HepG2 (cell line): ENCODE data around the gene SLC35B1. TPM values are rescaled to one million over a fixed set of nuclear protein-coding genes. Genes with fewer than 3 reads are reported as not detected.

Experiments used
- GPN1 ChIP-seq: sonication (generic); formaldehyde crosslinking; IDR thresholded peaks from 2 replicates; pipeline ENCODE4 v1.5.1; 2020; ENCODE audit warnings: missing genetic modification reagents, borderline replicate concordance
- KLF6 ChIP-seq: IDR thresholded peaks from 2 replicates; pipeline ENCODE4 v1.8.0; 2016; ENCODE audit warnings: missing biosample characterization, missing genetic modification reagents
- MYC ChIP-seq: sonication (generic); formaldehyde crosslinking; IDR thresholded peaks from 2 replicates; pipeline ENCODE4 v1.9.0; 2021; ENCODE audit warnings: missing genetic modification reagents, borderline replicate concordance
- PLRG1 ChIP-seq: fragments of 450-650 bp; conservative IDR thresholded peaks from 2 replicates; pipeline ENCODE4 v1.6.1; 2016
- REL ChIP-seq: sonication (generic); formaldehyde crosslinking; conservative IDR thresholded peaks from 2 replicates; pipeline ENCODE4 v1.8.0; 2022; ENCODE audit warnings: mild to moderate bottlenecking, missing genetic modification reagents, moderate library complexity
- SP140L ChIP-seq: sonication (generic); formaldehyde crosslinking; IDR thresholded peaks from 2 replicates; pipeline ENCODE4 v1.4.0; 2020; ENCODE audit warnings: missing genetic modification reagents, borderline replicate concordance
- TEAD3 ChIP-seq: optimal IDR thresholded peaks from 2 replicates; pipeline ENCODE3; 2016; ENCODE audit warnings: borderline replicate concordance
- TOPORS ChIP-seq: sonication (generic); formaldehyde crosslinking; IDR thresholded peaks from 2 replicates; pipeline ENCODE4 v1.8.0; 2023; ENCODE audit warnings: mild to moderate bottlenecking, missing genetic modification reagents
- ZMYM2 ChIP-seq: sonication (generic); formaldehyde crosslinking; IDR thresholded peaks from 2 replicates; pipeline ENCODE4 v1.8.0; 2022; ENCODE audit warnings: mild to moderate bottlenecking, missing genetic modification reagents
- ZNF251 ChIP-seq: sonication (generic); formaldehyde crosslinking; IDR thresholded peaks from 2 replicates; pipeline ENCODE4 v1.9.0; 2021; ENCODE audit warnings: mild to moderate bottlenecking, missing genetic modification reagents
- ZNF383 ChIP-seq: sonication (generic); formaldehyde crosslinking; IDR thresholded peaks from 2 replicates; pipeline ENCODE4 v1.4.0; 2020; ENCODE audit warnings: missing genetic modification reagents, mild to moderate bottlenecking, borderline replicate concordance
- ZNF878 ChIP-seq: sonication (generic); formaldehyde crosslinking; IDR thresholded peaks from 2 replicates; pipeline ENCODE4 v1.8.1; 2023; ENCODE audit warnings: mild to moderate bottlenecking, missing genetic modification reagents, moderate library complexity
- polyA plus RNA-seq, 8 experiments: library from polyadenylated mRNA; depleted of rRNA in 3 of 8; stranded (reverse) in 7 of 8; unstranded in 1 of 8; fragments of >200 nt; fragmentation: Illumina TruSeq in 4 of 8; extraction: Trizol in 4 of 8; gene quantifications; 2 replicates each; pipeline versions ENCODE4 v1.2.1 to v1.2.3, GENCODE V29; 2011 to 2016; ENCODE audit warnings: low read depth in 4 of 8, missing spikeins in 1 of 8, mixed read lengths in 1 of 8; ENCODE audit not compliant: insufficient read depth in 1 of 8
- total RNA-seq, 5 experiments: library from RNA; depleted of rRNA; stranded (reverse); fragments of >200 nt; fragmentation: Illumina TruSeq; extraction: Trizol; gene quantifications; 2 replicates each; pipeline ENCODE4 v1.2.3, GENCODE V29; 2016; ENCODE audit warnings: low read depth in 1 of 5
- TF ChIP-seq, protein P1 (sequence below): fragments of 450-650 bp; IDR thresholded peaks from 2 replicates; pipeline ENCODE4 v1.6.1; 2017
- TF ChIP-seq, protein P2 (sequence below): sonication (generic); formaldehyde crosslinking; IDR thresholded peaks from 2 replicates; pipeline ENCODE4 v1.5.1; 2020; ENCODE audit warnings: missing genetic modification reagents, mild to moderate bottlenecking, borderline replicate concordance
- TF ChIP-seq, protein P3 (sequence below): sonication (generic); formaldehyde crosslinking; IDR thresholded peaks from 2 replicates; pipeline ENCODE4 v1.4.0; 2020; ENCODE audit warnings: missing genetic modification reagents
- TF ChIP-seq, protein P4 (sequence below): sonication (generic); formaldehyde crosslinking; IDR thresholded peaks from 2 replicates; pipeline ENCODE4 v1.5.1; 2020; ENCODE audit warnings: mild to moderate bottlenecking, missing genetic modification reagents
- TF ChIP-seq, protein P5 (sequence below): sonication (generic); formaldehyde crosslinking; IDR thresholded peaks from 2 replicates; pipeline ENCODE4 v1.4.0; 2020; ENCODE audit warnings: missing genetic modification reagents

The SLC35B1 gene
- total and polyA plus RNA-seq, 2 of the 13 experiments (the other 11 are each of a cell fraction or from before 2014, with no cell fraction given), result 99.6 to 113 TPM

DNA sequence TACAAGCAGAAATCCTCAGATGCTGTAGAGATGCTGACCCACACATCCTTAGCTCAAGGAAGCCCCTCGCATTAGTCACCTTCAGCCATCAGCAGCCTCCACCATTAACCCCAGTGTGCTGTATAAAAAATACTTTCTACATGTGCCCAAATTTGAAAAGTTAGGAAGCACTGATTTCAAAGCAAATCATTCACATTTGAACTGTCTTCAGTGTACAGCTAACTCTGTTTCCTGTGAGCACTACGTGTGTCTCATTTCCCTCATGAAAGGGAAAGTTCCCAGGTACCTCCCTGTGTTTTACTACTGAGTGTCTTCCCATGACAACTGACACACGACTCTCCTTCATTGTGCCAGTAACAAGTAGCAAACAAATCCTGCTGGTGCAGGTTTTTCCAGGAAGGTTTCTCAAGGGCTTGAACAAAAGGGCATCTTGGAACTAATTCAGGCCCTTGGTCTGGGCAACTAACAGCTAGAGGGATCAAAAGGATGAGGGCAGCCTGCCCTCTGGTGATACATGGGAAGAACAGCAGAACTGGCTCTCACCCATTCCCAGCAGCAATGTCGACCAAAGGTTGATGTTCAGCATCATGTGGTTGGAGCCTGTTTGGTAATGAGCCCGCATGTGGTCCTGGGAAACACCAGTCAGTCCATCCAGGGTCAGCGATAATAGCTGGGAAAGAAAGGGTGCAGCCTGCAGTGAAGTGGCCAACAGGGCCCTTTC lies 4.0 kb downstream of the SLC35B1 start (continued):
- no peak for TF ChIP-seq KLF6
- TF ChIP-seq REL (CRISPR knock-in tag), result no peak
- no peak for TF ChIP-seq ZNF878 (CRISPR knock-in tag)
- peak; percentile 77; the same call in 1 of the 2 replicates for TF ChIP-seq MYC (CRISPR knock-in tag)
- TF ChIP-seq ZNF251, result no peak
- TF ChIP-seq, protein P1, sequence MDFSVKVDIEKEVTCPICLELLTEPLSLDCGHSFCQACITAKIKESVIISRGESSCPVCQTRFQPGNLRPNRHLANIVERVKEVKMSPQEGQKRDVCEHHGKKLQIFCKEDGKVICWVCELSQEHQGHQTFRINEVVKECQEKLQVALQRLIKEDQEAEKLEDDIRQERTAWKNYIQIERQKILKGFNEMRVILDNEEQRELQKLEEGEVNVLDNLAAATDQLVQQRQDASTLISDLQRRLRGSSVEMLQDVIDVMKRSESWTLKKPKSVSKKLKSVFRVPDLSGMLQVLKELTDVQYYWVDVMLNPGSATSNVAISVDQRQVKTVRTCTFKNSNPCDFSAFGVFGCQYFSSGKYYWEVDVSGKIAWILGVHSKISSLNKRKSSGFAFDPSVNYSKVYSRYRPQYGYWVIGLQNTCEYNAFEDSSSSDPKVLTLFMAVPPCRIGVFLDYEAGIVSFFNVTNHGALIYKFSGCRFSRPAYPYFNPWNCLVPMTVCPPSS, result no peak
- TF ChIP-seq, protein P2, sequence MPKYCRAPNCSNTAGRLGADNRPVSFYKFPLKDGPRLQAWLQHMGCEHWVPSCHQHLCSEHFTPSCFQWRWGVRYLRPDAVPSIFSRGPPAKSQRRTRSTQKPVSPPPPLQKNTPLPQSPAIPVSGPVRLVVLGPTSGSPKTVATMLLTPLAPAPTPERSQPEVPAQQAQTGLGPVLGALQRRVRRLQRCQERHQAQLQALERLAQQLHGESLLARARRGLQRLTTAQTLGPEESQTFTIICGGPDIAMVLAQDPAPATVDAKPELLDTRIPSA (CRISPR knock-in tag), result no peak
- TF ChIP-seq, protein P3, sequence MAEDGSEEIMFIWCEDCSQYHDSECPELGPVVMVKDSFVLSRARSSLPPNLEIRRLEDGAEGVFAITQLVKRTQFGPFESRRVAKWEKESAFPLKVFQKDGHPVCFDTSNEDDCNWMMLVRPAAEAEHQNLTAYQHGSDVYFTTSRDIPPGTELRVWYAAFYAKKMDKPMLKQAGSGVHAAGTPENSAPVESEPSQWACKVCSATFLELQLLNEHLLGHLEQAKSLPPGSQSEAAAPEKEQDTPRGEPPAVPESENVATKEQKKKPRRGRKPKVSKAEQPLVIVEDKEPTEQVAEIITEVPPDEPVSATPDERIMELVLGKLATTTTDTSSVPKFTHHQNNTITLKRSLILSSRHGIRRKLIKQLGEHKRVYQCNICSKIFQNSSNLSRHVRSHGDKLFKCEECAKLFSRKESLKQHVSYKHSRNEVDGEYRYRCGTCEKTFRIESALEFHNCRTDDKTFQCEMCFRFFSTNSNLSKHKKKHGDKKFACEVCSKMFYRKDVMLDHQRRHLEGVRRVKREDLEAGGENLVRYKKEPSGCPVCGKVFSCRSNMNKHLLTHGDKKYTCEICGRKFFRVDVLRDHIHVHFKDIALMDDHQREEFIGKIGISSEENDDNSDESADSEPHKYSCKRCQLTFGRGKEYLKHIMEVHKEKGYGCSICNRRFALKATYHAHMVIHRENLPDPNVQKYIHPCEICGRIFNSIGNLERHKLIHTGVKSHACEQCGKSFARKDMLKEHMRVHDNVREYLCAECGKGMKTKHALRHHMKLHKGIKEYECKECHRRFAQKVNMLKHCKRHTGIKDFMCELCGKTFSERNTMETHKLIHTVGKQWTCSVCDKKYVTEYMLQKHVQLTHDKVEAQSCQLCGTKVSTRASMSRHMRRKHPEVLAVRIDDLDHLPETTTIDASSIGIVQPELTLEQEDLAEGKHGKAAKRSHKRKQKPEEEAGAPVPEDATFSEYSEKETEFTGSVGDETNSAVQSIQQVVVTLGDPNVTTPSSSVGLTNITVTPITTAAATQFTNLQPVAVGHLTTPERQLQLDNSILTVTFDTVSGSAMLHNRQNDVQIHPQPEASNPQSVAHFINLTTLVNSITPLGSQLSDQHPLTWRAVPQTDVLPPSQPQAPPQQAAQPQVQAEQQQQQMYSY (CRISPR knock-in tag), result no peak
- TF ChIP-seq GPN1 (CRISPR knock-in tag), result no peak
- no peak for TF ChIP-seq SP140L (CRISPR knock-in tag)
- TF ChIP-seq TEAD3, result peak; percentile 85
- TF ChIP-seq ZNF383 (CRISPR knock-in tag), result no peak
- TF ChIP-seq PLRG1, result no peak
- TF ChIP-seq TOPORS (CRISPR knock-in tag), result no peak
- no peak for TF ChIP-seq ZMYM2 (CRISPR knock-in tag)
- TF ChIP-seq, protein P4, sequence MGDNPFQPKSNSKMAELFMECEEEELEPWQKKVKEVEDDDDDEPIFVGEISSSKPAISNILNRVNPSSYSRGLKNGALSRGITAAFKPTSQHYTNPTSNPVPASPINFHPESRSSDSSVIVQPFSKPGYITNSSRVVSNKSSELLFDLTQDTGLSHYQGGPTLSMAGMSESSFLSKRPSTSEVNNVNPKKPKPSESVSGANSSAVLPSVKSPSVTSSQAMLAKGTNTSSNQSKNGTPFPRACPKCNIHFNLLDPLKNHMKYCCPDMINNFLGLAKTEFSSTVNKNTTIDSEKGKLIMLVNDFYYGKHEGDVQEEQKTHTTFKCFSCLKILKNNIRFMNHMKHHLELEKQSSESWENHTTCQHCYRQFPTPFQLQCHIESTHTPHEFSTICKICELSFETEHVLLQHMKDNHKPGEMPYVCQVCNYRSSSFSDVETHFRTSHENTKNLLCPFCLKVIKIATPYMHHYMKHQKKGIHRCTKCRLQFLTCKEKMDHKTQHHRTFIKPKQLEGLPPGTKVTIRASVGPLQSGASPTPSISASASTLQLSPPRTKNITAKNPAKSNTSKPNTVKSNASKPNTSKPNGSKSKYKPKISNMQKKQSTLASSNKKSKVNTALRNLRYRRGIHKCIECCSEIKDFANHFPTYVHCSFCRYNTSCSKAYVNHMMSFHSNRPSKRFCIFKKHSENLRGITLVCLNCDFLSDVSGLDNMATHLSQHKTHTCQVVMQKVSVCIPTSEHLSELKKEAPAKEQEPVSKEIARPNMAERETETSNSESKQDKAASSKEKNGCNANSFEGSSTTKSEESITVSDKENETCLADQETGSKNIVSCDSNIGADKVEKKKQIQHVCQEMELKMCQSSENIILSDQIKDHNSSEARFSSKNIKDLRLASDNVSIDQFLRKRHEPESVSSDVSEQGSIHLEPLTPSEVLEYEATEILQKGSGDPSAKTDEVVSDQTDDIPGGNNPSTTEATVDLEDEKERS (CRISPR knock-in tag), result no peak
- TF ChIP-seq, protein P5, sequence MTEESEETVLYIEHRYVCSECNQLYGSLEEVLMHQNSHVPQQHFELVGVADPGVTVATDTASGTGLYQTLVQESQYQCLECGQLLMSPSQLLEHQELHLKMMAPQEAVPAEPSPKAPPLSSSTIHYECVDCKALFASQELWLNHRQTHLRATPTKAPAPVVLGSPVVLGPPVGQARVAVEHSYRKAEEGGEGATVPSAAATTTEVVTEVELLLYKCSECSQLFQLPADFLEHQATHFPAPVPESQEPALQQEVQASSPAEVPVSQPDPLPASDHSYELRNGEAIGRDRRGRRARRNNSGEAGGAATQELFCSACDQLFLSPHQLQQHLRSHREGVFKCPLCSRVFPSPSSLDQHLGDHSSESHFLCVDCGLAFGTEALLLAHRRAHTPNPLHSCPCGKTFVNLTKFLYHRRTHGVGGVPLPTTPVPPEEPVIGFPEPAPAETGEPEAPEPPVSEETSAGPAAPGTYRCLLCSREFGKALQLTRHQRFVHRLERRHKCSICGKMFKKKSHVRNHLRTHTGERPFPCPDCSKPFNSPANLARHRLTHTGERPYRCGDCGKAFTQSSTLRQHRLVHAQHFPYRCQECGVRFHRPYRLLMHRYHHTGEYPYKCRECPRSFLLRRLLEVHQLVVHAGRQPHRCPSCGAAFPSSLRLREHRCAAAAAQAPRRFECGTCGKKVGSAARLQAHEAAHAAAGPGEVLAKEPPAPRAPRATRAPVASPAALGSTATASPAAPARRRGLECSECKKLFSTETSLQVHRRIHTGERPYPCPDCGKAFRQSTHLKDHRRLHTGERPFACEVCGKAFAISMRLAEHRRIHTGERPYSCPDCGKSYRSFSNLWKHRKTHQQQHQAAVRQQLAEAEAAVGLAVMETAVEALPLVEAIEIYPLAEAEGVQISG (CRISPR knock-in tag), result peak; percentile 47; the same call in 1 of the 2 replicates
